Activated CD4-positive, alpha-beta memory T cell treated with anti-CD3 and anti-CD28 coated beads, Interleukin-2, amount 10 ng/mL, durations not matched to agents 7 days and 5 days (primary cell): ENCODE results near the gene SLC25A11. TPM values are rescaled to one million over a fixed set of nuclear protein-coding genes. Genes with fewer than 3 reads are reported as not detected.

Source experiments
- CTCF ChIA-PET: fragments of 350-600 bp; sonication (Branson Sonifier 250); formaldehyde crosslinking; loops from one replicate; lab custom pipeline; 2021; ENCODE audit warnings: antibody characterized with exemption, inconsistent platforms; lab: Charles Lee
- POLR2A ChIA-PET: fragments of 350-600 bp; sonication (Branson Sonifier 250); formaldehyde crosslinking; loops from one replicate; lab custom pipeline; 2021; ENCODE audit warnings: antibody characterized with exemption; lab: Charles Lee
- DNase-seq: peaks from one replicate; pipeline ENCODE4 v3.0.0-alpha.2; 2020
- H3K27ac Mint-ChIP-seq: one replicate; pipeline ENCODE4 v1.8.0; 2021; ENCODE audit warnings: mild to moderate bottlenecking, mixed read lengths
- H3K27me3 Mint-ChIP-seq: one replicate; pipeline ENCODE4 v1.8.0; 2021; ENCODE audit warnings: mixed read lengths
- H3K36me3 Mint-ChIP-seq: one replicate; pipeline ENCODE4 v1.8.0; 2021; ENCODE audit warnings: low read depth, mixed read lengths
- H3K4me1 Mint-ChIP-seq: one replicate; pipeline ENCODE4 v1.8.0; 2021; ENCODE audit warnings: mixed read lengths
- H3K4me3 Mint-ChIP-seq: one replicate; pipeline ENCODE4 v1.8.0; 2021; ENCODE audit warnings: mild to moderate bottlenecking, mixed read lengths
- H3K9me3 Mint-ChIP-seq: one replicate; pipeline ENCODE4 v1.8.0; 2021; ENCODE audit warnings: mixed read lengths
- total RNA-seq, 2 experiments: library from RNA; stranded (reverse); gene quantifications; one replicate each; pipeline ENCODE4 v1.2.3, GENCODE V29; 2021

The SLC25A11 gene
- total RNA-seq, 2 experiments from 2014 or later = 62.8 to 71.0 TPM

DNA sequence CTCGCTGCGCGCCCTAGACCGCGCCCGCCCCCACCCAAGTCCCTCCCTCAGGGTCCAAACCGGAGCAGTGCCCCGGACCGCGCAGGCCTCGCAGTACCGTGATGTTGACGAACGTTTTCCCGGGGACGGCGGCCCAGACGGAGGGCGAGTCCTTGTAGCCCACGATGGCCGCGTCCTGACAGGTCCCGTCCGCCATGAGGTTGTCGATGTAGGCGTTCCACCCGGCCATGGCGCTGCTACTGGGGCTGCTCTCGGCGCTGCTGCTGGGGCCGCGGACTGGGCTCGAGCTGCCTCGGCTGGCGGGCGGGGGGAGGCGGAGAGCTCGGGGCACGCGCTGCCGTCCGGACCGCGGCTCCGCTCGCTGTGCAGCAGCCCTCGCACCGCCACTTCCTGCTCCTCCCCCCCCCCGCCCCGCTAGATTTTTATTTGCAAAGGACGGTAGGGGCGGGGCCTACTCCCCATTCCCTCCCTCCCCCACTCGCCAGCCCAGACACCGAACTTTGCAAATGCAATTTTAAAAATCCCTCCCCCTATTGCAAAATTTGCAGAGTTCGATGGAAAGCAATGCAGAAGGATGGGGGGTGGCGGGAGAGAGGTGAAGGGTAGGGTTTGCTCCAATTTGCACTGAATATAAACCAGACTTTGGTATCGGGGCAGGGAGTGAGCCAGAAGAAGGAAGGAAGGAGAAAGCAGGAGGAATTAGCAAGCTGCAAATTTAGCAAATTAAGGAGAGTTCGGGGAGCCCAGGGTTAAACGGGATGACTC is 8.5 kb upstream of the SLC25A11 start, which contains the start of gene PFN1:
Gene PFN1, minus strand, starts transcription at position 365 of the 765 bp plus-strand sequence. Its CDS starts 136 bp downstream, at position 229.
- H3K27me3 Mint-ChIP-seq = no peaks in the 10 kb centered on the region
- ChIA-PET POLR2A (interaction anchor here (0.6 to 20.7 kb wide), 20 partner anchors 5 to 471 kb away, joined by 3 to 711 read pairs (median 7); partner anchors contain the start of genes ARRB2, C17orf107, CAMTA2 and ENO3), CTCF (interaction anchor here (0.6 to 2.2 kb wide), 6 partner anchors 8 to 1237 kb away, joined by 3 to 10 read pairs (median 4); partner anchors contain the start of genes RNF167, SLC25A11 and SPAG7)
- peak; percentile 94 for DNase-seq
- peak within 1 kb of the TSS; percentile 100 for H3K27ac Mint-ChIP-seq
- peaks cover 48% of the 10 kb centered on the region for H3K36me3 Mint-ChIP-seq
- no peaks in the 10 kb centered on the region for H3K9me3 Mint-ChIP-seq
- H3K4me3 Mint-ChIP-seq = peak within 1 kb of the TSS; percentile 96
- H3K4me1 Mint-ChIP-seq = peaks cover 50% of the 10 kb centered on the region

DNA sequence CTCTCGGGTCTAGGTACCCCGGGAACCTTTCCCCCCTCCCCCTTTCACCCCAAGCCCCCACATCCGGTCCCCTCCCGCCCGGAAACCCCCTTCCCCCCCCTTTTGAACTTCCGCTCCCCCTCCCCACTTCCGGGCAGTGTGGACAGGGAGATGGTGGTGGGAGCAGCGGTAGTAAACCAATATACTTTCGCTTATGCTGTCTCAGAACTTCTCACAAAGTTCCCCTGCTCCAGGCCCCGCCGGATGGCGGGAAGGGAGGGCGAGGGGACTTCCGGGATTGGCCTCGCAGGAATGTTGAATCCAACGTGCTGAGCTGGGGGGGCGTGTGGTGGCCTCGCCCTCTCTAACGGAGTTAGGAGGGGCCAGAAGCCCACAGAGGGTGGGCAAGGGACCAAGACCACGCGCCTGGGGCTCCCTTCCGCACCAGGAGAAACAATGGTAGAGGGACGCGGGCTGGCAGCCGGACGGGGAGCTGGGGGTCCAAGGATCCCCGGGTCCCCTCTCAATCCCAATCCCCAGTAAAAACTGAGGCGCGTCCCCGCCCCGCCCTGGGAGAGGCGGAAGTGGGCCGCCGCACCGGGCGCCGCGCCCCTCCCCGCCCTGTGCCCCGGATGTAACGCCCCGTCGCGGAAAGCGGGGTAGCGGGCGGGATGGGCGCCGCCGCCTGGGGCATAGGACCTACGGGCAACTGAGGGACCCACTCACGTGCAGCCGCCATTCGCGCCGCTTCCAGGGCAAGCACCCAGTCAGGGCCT is 7.7 kb upstream of the SLC25A11 start:
- H3K4me1 Mint-ChIP-seq = peaks cover 56% of the 10 kb centered on the region
- ChIA-PET CTCF (interaction anchor here (1.1 to 2.2 kb wide), 3 partner anchors 15 to 22 kb away, joined by 4 to 10 read pairs (median 6); partner anchors contain the start of gene SPAG7), POLR2A (interaction anchor here (0.6 to 20.7 kb wide), 20 partner anchors 6 to 243 kb away, joined by 3 to 711 read pairs (median 7); partner anchors contain the start of genes ARRB2, C17orf107, CAMTA2 and ENO3)
- no peaks in the 10 kb centered on the region for H3K9me3 Mint-ChIP-seq
- peaks cover 56% of the 10 kb centered on the region for H3K36me3 Mint-ChIP-seq
- H3K27ac Mint-ChIP-seq = peak overlapping the region; percentile 100
- DNase-seq = peak; percentile 81
- H3K4me3 Mint-ChIP-seq = peak overlapping the region; percentile 96
- H3K27me3 Mint-ChIP-seq = no peaks in the 10 kb centered on the region

GRCh38 chr17:4947010-4947410 is 7.2 kb upstream of the SLC25A11 start:
- H3K27ac Mint-ChIP-seq = peak overlapping the region; percentile 100
- H3K27me3 Mint-ChIP-seq = no peaks in the 10 kb centered on the region
- ChIA-PET CTCF (interaction anchor here (2.2 kb wide), 1 partner anchor 21 kb away, joined by 10 read pairs; the partner anchor contains the start of gene SPAG7), POLR2A (interaction anchor here (0.6 to 20.7 kb wide), 17 partner anchors 6 to 244 kb away, joined by 3 to 711 read pairs (median 9); partner anchors contain the start of genes ARRB2, C17orf107, CAMTA2 and ENO3)
- H3K9me3 Mint-ChIP-seq = no peaks in the 10 kb centered on the region
- DNase-seq = no peak
- H3K4me3 Mint-ChIP-seq = peak overlapping the region; percentile 96
- peaks cover 62% of the 10 kb centered on the region for H3K4me1 Mint-ChIP-seq
- H3K36me3 Mint-ChIP-seq = peaks cover 62% of the 10 kb centered on the region

GRCh38 chr17:4946312-4946976 is 6.6 kb upstream of the SLC25A11 start:
- CTCF ChIA-PET = interaction anchor here (0.6 kb wide), 1 partner anchor 70 kb away, joined by 3 read pairs; no protein-coding TSS in a partner anchor
- Mint-ChIP-seq H3K4me1 (peaks cover 62% of the 10 kb centered on the region), H3K27me3 (no peaks in the 10 kb centered on the region), H3K4me3 (peak overlapping the region; percentile 96), H3K9me3 (no peaks in the 10 kb centered on the region), H3K27ac (peak overlapping the region; percentile 100), H3K36me3 (peaks cover 67% of the 10 kb centered on the region)
- DNase-seq = no peak
- POLR2A ChIA-PET = interaction anchor here (0.9 to 20.7 kb wide), 13 partner anchors 7 to 580 kb away, joined by 3 to 711 read pairs (median 11); partner anchors contain the start of genes ARRB2, C17orf107, CAMTA2 and ENO3

- Mint-ChIP-seq H3K27me3 (no peaks in the 10 kb centered on the region), H3K27ac (peak overlapping the region; percentile 100), H3K9me3 (no peaks in the 10 kb centered on the region), H3K36me3 (peaks cover 73% of the 10 kb centered on the region), H3K4me1 (peaks cover 57% of the 10 kb centered on the region), H3K4me3 (peak overlapping the region; percentile 96)
- DNase-seq = no peak
- ChIA-PET POLR2A (interaction anchor here (0.9 to 20.7 kb wide), 10 partner anchors 8 to 580 kb away, joined by 3 to 711 read pairs (median 13); partner anchors contain the start of genes ARRB2, C17orf107, CAMTA2 and ENO3), CTCF (interaction anchor here (0.6 kb wide), 1 partner anchor 71 kb away, joined by 3 read pairs; no protein-coding TSS in a partner anchor)
These were observed 6.1 kb upstream of the SLC25A11 start for GRCh38 chr17:4945944-4946280.

- H3K27me3 Mint-ChIP-seq = no peaks in the 10 kb centered on the region
- CTCF ChIA-PET = interaction anchor here (0.6 to 1.2 kb wide), 2 partner anchors 22 to 71 kb away, joined by 3 read pairs; partner anchors contain the start of gene SPAG7
- DNase-seq = peak; percentile 89
- POLR2A ChIA-PET = interaction anchor here (0.9 to 20.7 kb wide), 9 partner anchors 8 to 579 kb away, joined by 3 to 711 read pairs (median 11); partner anchors contain the start of genes C17orf107, CAMTA2, ENO3 and INCA1
- H3K9me3 Mint-ChIP-seq = no peaks in the 10 kb centered on the region
- peaks cover 51% of the 10 kb centered on the region for H3K4me1 Mint-ChIP-seq
- peaks cover 78% of the 10 kb centered on the region for H3K36me3 Mint-ChIP-seq
- peak overlapping the region; percentile 96 for H3K4me3 Mint-ChIP-seq
- peak overlapping the region; percentile 100 for H3K27ac Mint-ChIP-seq
These were observed 5.5 kb upstream of the SLC25A11 start for GRCh38 chr17:4945176-4945943.

DNA sequence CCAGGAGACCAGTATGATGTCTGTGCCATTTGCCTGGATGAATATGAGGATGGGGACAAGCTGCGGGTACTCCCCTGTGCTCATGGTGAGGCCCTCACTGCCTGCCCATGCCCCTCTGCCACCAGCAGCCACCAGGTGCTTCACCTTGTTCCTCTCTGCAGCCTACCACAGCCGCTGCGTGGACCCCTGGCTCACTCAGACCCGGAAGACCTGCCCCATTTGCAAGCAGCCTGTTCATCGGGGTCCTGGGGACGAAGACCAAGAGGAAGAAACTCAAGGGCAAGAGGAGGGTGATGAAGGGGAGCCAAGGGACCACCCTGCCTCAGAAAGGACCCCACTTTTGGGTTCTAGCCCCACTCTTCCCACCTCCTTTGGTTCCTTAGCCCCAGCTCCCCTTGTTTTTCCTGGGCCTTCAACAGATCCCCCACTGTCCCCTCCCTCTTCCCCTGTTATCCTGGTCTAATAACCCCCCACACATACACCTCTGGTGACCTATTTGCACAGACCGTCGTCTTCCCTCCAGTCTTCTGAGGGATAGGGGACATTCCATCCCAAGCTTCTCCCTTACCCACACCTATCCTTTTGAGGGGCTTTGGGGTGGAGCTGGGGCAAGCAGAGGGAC is 4.8 kb upstream of the SLC25A11 start:
- ChIA-PET POLR2A (interaction anchor here (1.7 to 20.7 kb wide), 7 partner anchors 9 to 230 kb away, joined by 7 to 711 read pairs (median 43); partner anchors contain the start of genes C17orf107, CAMTA2, ENO3 and INCA1), CTCF (interaction anchor here (1.2 kb wide), 1 partner anchor 23 kb away, joined by 3 read pairs; the partner anchor contains the start of gene SPAG7)
- Mint-ChIP-seq H3K4me3 (peak overlapping the region; percentile 96), H3K9me3 (no peaks in the 10 kb centered on the region), H3K27me3 (no peaks in the 10 kb centered on the region), H3K36me3 (peaks cover 82% of the 10 kb centered on the region), H3K27ac (peak overlapping the region; percentile 100), H3K4me1 (peaks cover 48% of the 10 kb centered on the region)
- peak; percentile 45 for DNase-seq

DNA sequence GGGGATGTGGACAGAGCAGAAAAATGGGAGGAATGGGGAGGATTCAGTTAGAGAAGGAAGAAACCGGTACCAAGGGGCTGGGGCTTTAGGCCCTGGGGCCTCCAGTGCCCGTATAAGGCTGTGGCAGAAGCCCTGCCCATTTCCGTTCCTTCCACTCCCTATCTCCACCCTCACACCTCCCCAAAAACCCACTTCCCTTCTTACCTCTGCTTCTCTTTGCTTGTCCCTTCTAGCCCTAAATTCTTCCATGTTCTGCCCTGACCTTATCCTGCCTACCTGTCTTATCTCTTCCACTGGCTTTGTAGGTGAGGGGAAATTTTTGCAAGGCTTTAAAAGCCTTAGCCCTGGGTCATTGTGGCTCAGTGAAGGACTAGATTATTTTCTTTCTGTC is 4.3 kb upstream of the SLC25A11 start:
- H3K27ac Mint-ChIP-seq = peak overlapping the region; percentile 100
- DNase-seq = peak; percentile 78
- ChIA-PET CTCF (interaction anchor here (1.1 to 1.2 kb wide), 2 partner anchors 23 to 41 kb away, joined by 3 read pairs; partner anchors contain the start of genes CHRNE and SPAG7), POLR2A (interaction anchor here (0.8 to 20.7 kb wide), 4 partner anchors 10 to 43 kb away, joined by 3 to 711 read pairs (median 176); partner anchors contain the start of genes CAMTA2, ENO3, PFN1 and SPAG7)
- peak overlapping the region; percentile 96 for H3K4me3 Mint-ChIP-seq
- H3K36me3 Mint-ChIP-seq = peaks cover 85% of the 10 kb centered on the region
- H3K27me3 Mint-ChIP-seq = no peaks in the 10 kb centered on the region
- peaks cover 48% of the 10 kb centered on the region for H3K4me1 Mint-ChIP-seq
- no peaks in the 10 kb centered on the region for H3K9me3 Mint-ChIP-seq

DNA sequence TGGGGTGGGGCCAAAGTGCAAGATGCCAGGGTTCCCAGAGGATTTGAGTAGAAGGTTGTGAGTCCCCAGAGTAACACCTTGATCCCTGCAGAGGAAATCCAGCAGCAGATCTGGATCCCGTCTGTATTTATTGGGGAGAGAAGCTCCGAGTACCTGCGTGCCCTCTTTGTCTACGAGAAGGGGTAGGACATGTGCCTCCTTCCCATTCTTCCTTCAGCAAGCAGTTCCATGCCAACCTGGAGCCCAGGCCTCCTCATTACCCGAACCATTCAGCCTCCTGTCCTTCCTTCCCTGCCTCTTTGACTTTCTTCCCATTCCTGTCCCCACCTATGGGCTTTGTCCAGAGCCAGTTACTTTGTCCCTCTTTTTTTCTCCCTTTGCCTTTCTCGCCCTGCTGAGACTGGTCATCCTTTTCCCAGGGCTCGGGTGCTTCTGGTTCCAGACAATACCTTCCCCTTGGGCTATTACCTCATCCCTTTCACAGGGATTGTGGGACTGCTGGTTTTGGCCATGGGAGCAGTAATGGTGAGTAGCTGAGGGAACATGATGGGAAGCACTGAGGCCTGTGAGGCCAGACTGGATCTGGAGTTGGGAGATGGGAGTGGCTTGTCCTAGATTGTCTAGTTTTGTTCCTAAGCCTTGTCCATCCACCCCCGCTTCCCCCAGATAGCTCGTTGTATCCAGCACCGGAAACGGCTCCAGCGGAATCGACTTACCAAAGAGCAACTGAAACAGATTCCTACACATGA is 3.1 kb upstream of the SLC25A11 start:
- Mint-ChIP-seq H3K4me3 (peak overlapping the region; percentile 96), H3K27me3 (no peaks in the 10 kb centered on the region), H3K4me1 (peaks cover 57% of the 10 kb centered on the region), H3K9me3 (no peaks in the 10 kb centered on the region), H3K36me3 (peaks cover 90% of the 10 kb centered on the region), H3K27ac (peak overlapping the region; percentile 100)
- ChIA-PET POLR2A (interaction anchor here (1.7 to 20.7 kb wide), 5 partner anchors 11 to 231 kb away, joined by 4 to 711 read pairs (median 122); partner anchors contain the start of genes CAMTA2, ENO3, INCA1 and KIF1C), CTCF (interaction anchor here (1.1 kb wide), 1 partner anchor 40 kb away, joined by 3 read pairs; the partner anchor contains the start of gene CHRNE)
- DNase-seq = no peak

DNA sequence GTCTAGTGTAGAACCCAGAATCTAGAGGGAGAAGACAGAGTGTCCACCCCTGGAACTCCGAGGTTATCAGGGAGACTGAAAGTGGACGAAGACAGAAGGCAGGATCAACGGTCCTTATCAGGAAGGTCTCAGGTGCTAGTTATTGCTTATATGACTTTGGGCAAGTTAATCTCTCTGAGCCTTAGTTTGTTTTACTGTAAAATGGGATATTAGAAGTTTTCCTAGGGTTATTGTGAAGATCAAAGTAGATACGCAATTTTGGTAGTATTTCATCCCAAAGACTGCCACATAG is 1.4 kb upstream of the SLC25A11 start:
- POLR2A ChIA-PET = interaction anchor here (1.9 to 20.7 kb wide), 5 partner anchors 12 to 230 kb away, joined by 4 to 711 read pairs (median 122); partner anchors contain the start of genes C17orf107, CAMTA2, ENO3 and PFN1
- no peak for DNase-seq
- Mint-ChIP-seq H3K36me3 (peaks cover 91% of the 10 kb centered on the region), H3K27me3 (no peaks in the 10 kb centered on the region), H3K4me3 (peak overlapping the region; percentile 96), H3K4me1 (peaks cover 61% of the 10 kb centered on the region), H3K9me3 (no peaks in the 10 kb centered on the region), H3K27ac (peak overlapping the region; percentile 100)
- CTCF ChIA-PET = interaction anchor here (1.9 kb wide), 1 partner anchor 46 kb away, joined by 7 read pairs; the partner anchor contains the start of gene CAMTA2
